ENCODE results near the gene RABL3. TPM values are rescaled to one million over a fixed set of nuclear protein-coding genes. Genes with fewer than 3 reads are reported as not detected.

Gene RABL3
- total RNA-seq, 4 donors from 2014 or later = 8.2 to 23.7 (median 19.9) TPM

- Histone ChIP-seq H3K27me3 (no peaks in the 10 kb centered on the region), H3K9me3 (no peaks in the 10 kb centered on the region), H3K4me3 (no peak overlapping the region), H3K4me1 (peaks cover 0 to 21% (median 6%) of the 10 kb centered on the region in 4 donors), H3K36me3 (no peaks in the 10 kb centered on the region), H3K27ac (no peak overlapping the region)
- in situ Hi-C loops (cut with MboI; ENCODE audit: low pct_ligation_motif_present in 1 of 4, low pct_unique_long_range_greater_than_20kb in 1 of 4, low sequenced_read_pairs in 3 of 4) (no loop called here), intact Hi-C loops (cut with DNase I; ENCODE audit: low total_unique reads) (no loop called here)
- TF ChIP-seq POLR2AphosphoS5 (IDR thresholded peaks at IDR 0.05) (no peak), EP300 (IDR thresholded peaks at IDR 0.05; ENCODE audit: low read depth) (no peak), CTCF (IDR thresholded peaks at IDR 0.05) (no peak), POLR2A (IDR thresholded peaks at IDR 0.05) (no peak)
- DNase-seq = no peak
- WGBS, 2 donors (ENCODE audit: low coverage in 1 of 2) = 65 to 73% methylated on average over 5 of the region's 5 CpGs
These were observed 80.4 kb downstream of the RABL3 start for GRCh38 chr3:120661945-120662344.

- 21 to 26% methylated on average over 2 of the region's 2 CpGs for WGBS, 2 donors (ENCODE audit: low coverage in 1 of 2)
- H3K4me3 ChIP-seq = no peak overlapping the region
- no peaks in the 10 kb centered on the region for H3K27me3 ChIP-seq
- intact Hi-C loops (cut with DNase I; ENCODE audit: low total_unique reads) = no loop called here
- DNase-seq = no peak
- H3K27ac ChIP-seq = no peak overlapping the region
- in situ Hi-C loops (cut with MboI; ENCODE audit: low pct_ligation_motif_present in 1 of 4, low pct_unique_long_range_greater_than_20kb in 1 of 4, low sequenced_read_pairs in 3 of 4) = no loop called here
- peaks cover 0 to 21% (median 6%) of the 10 kb centered on the region in 4 donors for H3K4me1 ChIP-seq
- H3K36me3 ChIP-seq = no peaks in the 10 kb centered on the region
- no peaks in the 10 kb centered on the region for H3K9me3 ChIP-seq
- TF ChIP-seq POLR2AphosphoS5 (IDR thresholded peaks at IDR 0.05) (no peak), CTCF (IDR thresholded peaks at IDR 0.05) (no peak), EP300 (IDR thresholded peaks at IDR 0.05; ENCODE audit: low read depth) (no peak), POLR2A (IDR thresholded peaks at IDR 0.05) (no peak)
These were observed 81.0 kb downstream of the RABL3 start for GRCh38 chr3:120661106-120661905.

- intact Hi-C loops (cut with DNase I; ENCODE audit: low total_unique reads) (no loop called here), in situ Hi-C loops (cut with MboI; ENCODE audit: low pct_ligation_motif_present in 1 of 4, low pct_unique_long_range_greater_than_20kb in 1 of 4, low sequenced_read_pairs in 3 of 4) (no loop called here)
- 88% methylated on average over 2 of the region's 2 CpGs; no CpG with 5 or more reads in 1 of the 2 donors for WGBS, 2 donors (ENCODE audit: low coverage in 1 of 2)
- no peak for DNase-seq
- Histone ChIP-seq H3K27ac (no peak overlapping the region), H3K4me3 (no peak overlapping the region), H3K4me1 (peaks cover 0 to 21% (median 6%) of the 10 kb centered on the region in 4 donors), H3K36me3 (no peaks in the 10 kb centered on the region), H3K27me3 (no peaks in the 10 kb centered on the region), H3K9me3 (no peaks in the 10 kb centered on the region)
- TF ChIP-seq POLR2AphosphoS5 (IDR thresholded peaks at IDR 0.05) = no peak
These were observed 82.5 kb downstream of the RABL3 start for GRCh38 chr3:120659834-120660233.

- intact Hi-C loops (cut with DNase I; ENCODE audit: low total_unique reads) = no loop called here
These were observed 83.0 kb downstream of the RABL3 start for GRCh38 chr3:120659285-120659684.

More at GRCh38 chr3:120659285-120659684, 83.0 kb downstream of the RABL3 start:
- Histone ChIP-seq H3K4me3 (no peak overlapping the region), H3K9me3 (no peaks in the 10 kb centered on the region), H3K27ac (no peak overlapping the region), H3K4me1 (peaks cover 0 to 21% (median 6%) of the 10 kb centered on the region in 4 donors), H3K36me3 (no peaks in the 10 kb centered on the region), H3K27me3 (no peaks in the 10 kb centered on the region)
- TF ChIP-seq CTCF (IDR thresholded peaks at IDR 0.05) (no peak), POLR2AphosphoS5 (IDR thresholded peaks at IDR 0.05) (no peak), POLR2A (IDR thresholded peaks at IDR 0.05) (no peak), EP300 (IDR thresholded peaks at IDR 0.05; ENCODE audit: low read depth) (no peak)
- DNase-seq = no peak
- WGBS, 2 donors (ENCODE audit: low coverage in 1 of 2) = 71 to 89% methylated on average over 1 of the region's 1 CpG
- in situ Hi-C loops (cut with MboI; ENCODE audit: low pct_ligation_motif_present in 1 of 4, low pct_unique_long_range_greater_than_20kb in 1 of 4, low sequenced_read_pairs in 3 of 4) = no loop called here
